ENCODE measurements around the gene ARSI. TPM values are rescaled to one million over a fixed set of nuclear protein-coding genes. Genes with fewer than 3 reads are reported as not detected.

ARSI gene
- total and polyA plus RNA-seq, 2 of the 4 experiments (the other 2 are of a cell fraction), result 14.8 to 15.2 TPM

- Histone ChIP-seq H2BK5ac (ENCODE audit: low read depth, low read length, poor library complexity, severe bottlenecking) (no peak overlapping the region), H2BK20ac (ENCODE audit: low read depth, low read length) (no peak overlapping the region), H2AFZ (replicated peaks; ENCODE audit: low read length, poor library complexity) (no peak overlapping the region), H2AK9ac (replicated peaks; ENCODE audit: low read depth, low read length, poor library complexity) (no peak overlapping the region), H3K18ac (ENCODE audit: low read depth, low read length) (no peak overlapping the region), H3K4ac (ENCODE audit: low read depth, low read length) (no peak overlapping the region), H4K91ac (ENCODE audit: insufficient read depth, low read depth, low read length) (no peak overlapping the region), H3K14ac (replicated peaks; ENCODE audit: low read depth, low read length) (no peak overlapping the region), H2BK15ac (ENCODE audit: low read depth, low read length) (no peak overlapping the region), H3K9ac (ENCODE audit: low read depth, low read length) (no peak overlapping the region), H2AK5ac (ENCODE audit: low read depth, low read length) (0 out of 2 replicates have a peak overlapping the region, but pooled peaks have one; percentile 21), H3K4me3 (ENCODE audit: insufficient read depth, low read depth, low read length) (no peak overlapping the region), H3K9me1 (ENCODE audit: insufficient read depth, low read length) (peaks cover 25% of the 10 kb centered on the region), H4K20me1 (ENCODE audit: insufficient read depth, low read length) (no peaks in the 10 kb centered on the region), H3K27me3 (ENCODE audit: control insufficient read depth, insufficient read depth, low read length) (peaks cover 3% of the 10 kb centered on the region; the same call in 1 of the 2 replicates), H3K23ac (ENCODE audit: low read depth, low read length) (no peak overlapping the region), H3K79me1 (ENCODE audit: low read depth in 1 of 2, low read length in 2 of 2) (peaks cover 0 to 5% of the 10 kb centered on the region in 2 experiments; a peak in 2 of 4 replicates), H3K56ac (ENCODE audit: extremely low read depth, insufficient read depth, low read length) (no peak overlapping the region), H3K4me1 (ENCODE audit: control insufficient read depth, insufficient read depth, low read length) (peaks cover 16% of the 10 kb centered on the region), H3K36me3 (ENCODE audit: control insufficient read depth, insufficient read depth, low read length) (no peaks in the 10 kb centered on the region), H4K8ac (ENCODE audit: low read depth in 2 of 2, low read length in 2 of 2) (no peak overlapping the region), H3K9me3 (ENCODE audit: control insufficient read depth, insufficient read depth, low read length) (no peaks in the 10 kb centered on the region), H3K4me2 (ENCODE audit: low read depth, low read length) (no peak overlapping the region), H4K5ac (ENCODE audit: low read depth, low read length) (no peak overlapping the region), H3K27ac (ENCODE audit: insufficient read depth, low read length) (no peak overlapping the region), H2BK120ac (ENCODE audit: low read depth, low read length) (no peak overlapping the region)
- intact Hi-C loops (cut with micrococcal nuclease) (no loop called here), dilution Hi-C loops (cut with HindIII; ENCODE audit: low sequenced_read_pairs, unreplicated experiment) (no loop called here), in situ Hi-C loops (cut with MboI; ENCODE audit: low sequenced_read_pairs) (no loop called here)
- ChIA-PET CTCF (no interaction called here), POLR2A (ENCODE audit: unreplicated experiment) (no interaction called here)
- DNase-seq (no peak), ATAC-seq (ENCODE audit: low read depth) (no peak)
- no peak for TF ChIP-seq RAD21 (IDR thresholded peaks at IDR 0.05; ENCODE audit: low read length)
- no peak for TF ChIP-seq ELK1 (IDR thresholded peaks at IDR 0.05; ENCODE audit: borderline replicate concordance, low read depth, low read length)
- TF ChIP-seq RFX5 (IDR thresholded peaks at IDR 0.05; ENCODE audit: low read depth, low read length), result no peak
- TF ChIP-seq CHD1 (IDR thresholded peaks at IDR 0.05; ENCODE audit: low read depth, low read length), result no peak
- TF ChIP-seq FOS (IDR thresholded peaks at IDR 0.05; ENCODE audit: low read depth, low read length), result no peak
- BruUV-seq (replicated peaks), result no TSS peak
- 100% methylated on average over 2 of the region's 8 CpGs; no CpG with 5 or more reads in 1 of the 2 experiments for WGBS, 2 experiments (ENCODE audit: extremely low coverage in 2 of 2, insufficient read length in 1 of 2)
Measured at GRCh38 chr5:150323819-150324218, 21.1 kb upstream of the ARSI start.
